Spleen (tissue), 11 donors: ENCODE measurements around the gene LRRC15. TPM values are rescaled to one million over a fixed set of nuclear protein-coding genes. Genes with fewer than 3 reads are reported as not detected.
A peak's percentile ranks its signal among the peaks of the same experiment; 100 is the strongest.

Experiments
- DNase-seq: peaks from one replicate; pipeline ENCODE4 v3.0.0-alpha.2; 2020
- H3K27ac ChIP-seq, 8 donors: fragments of 200-600 bp; sonication (generic) in 7 of 8; 1 replicate in 4 of 8; 2 replicates in 4 of 8; pipeline versions ENCODE4 v1.5.0 to v1.8.0; 2016 to 2021; ENCODE audit warnings: inconsistent platforms in 4 of 8, mild to moderate bottlenecking in 4 of 8, moderate library complexity in 1 of 8
- H3K27me3 ChIP-seq, 7 donors: fragments of 200-600 bp; sonication (generic) in 6 of 7; replicated peaks in 1 of 7; 1 replicate in 4 of 7; 2 replicates in 3 of 7; pipeline versions ENCODE4 v1.5.0 to v1.8.0; 2016 to 2021; ENCODE audit warnings: inconsistent platforms in 3 of 7, mild to moderate bottlenecking in 1 of 7
- H3K36me3 ChIP-seq, 6 donors: fragments of 200-600 bp; sonication (generic) in 5 of 6; 1 replicate in 4 of 6; 2 replicates in 2 of 6; pipeline versions ENCODE4 v1.5.0 to v1.8.0; 2016 to 2021; ENCODE audit warnings: inconsistent platforms in 2 of 6
- H3K4me1 ChIP-seq, 6 donors: fragments of 200-600 bp; sonication (generic) in 5 of 6; 1 replicate in 3 of 6; 2 replicates in 3 of 6; pipeline versions ENCODE4 v1.5.0 to v1.8.0; 2016 to 2021; ENCODE audit warnings: inconsistent platforms in 3 of 6
- H3K4me3 ChIP-seq, 8 donors: fragments of 200-600 bp; sonication (generic) in 7 of 8; 1 replicate in 4 of 8; 2 replicates in 4 of 8; pipeline versions ENCODE4 v1.5.0 to v1.8.0; 2016 to 2021; ENCODE audit warnings: inconsistent platforms in 4 of 8, mild to moderate bottlenecking in 4 of 8, moderate library complexity in 2 of 8
- H3K9me3 ChIP-seq, 8 donors: fragments of 200-600 bp; sonication (generic) in 7 of 8; 1 replicate in 4 of 8; 2 replicates in 4 of 8; pipeline versions ENCODE4 v1.5.0 to v1.8.0; 2016 to 2021; ENCODE audit warnings: inconsistent platforms in 4 of 8
- CTCF ChIP-seq, 11 experiments: fragments of 200-600 bp in 7 of 11; fragments of 450-650 bp in 4 of 11; sonication (generic) in 4 of 11; IDR thresholded peaks in 8 of 11; conservative IDR thresholded peaks in 3 of 11; 1 replicate in 7 of 11; 2 replicates in 4 of 11; pipeline versions ENCODE4 v1.4.0 to v1.8.0; 2016 to 2021; ENCODE audit warnings: antibody characterized with exemption in 11 of 11, inconsistent platforms in 4 of 11, mild to moderate bottlenecking in 1 of 11
- POLR2A ChIP-seq, 3 donors: fragments of 450-650 bp; IDR thresholded peaks; one replicate each; pipeline ENCODE4 v1.5.1; 2017; ENCODE audit warnings: antibody characterized with exemption in 3 of 3, mild to moderate bottlenecking in 1 of 3
- POLR2AphosphoS5 ChIP-seq, 3 donors: sonication (generic); formaldehyde crosslinking; IDR thresholded peaks; one replicate each; pipeline ENCODE4 v1.5.1; 2017; ENCODE audit warnings: antibody characterized with exemption in 3 of 3
- WGBS, 5 donors: extraction: QIAGEN DNeasy Blood & Tissue Kit in 3 of 5; methylation state at CpG; one replicate each; pipeline versions ENCODE4 v1.1.5 to v1.1.7; 2013 to 2018; 5-methylcytosine and 5-hydroxymethylcytosine counted together
- intact Hi-C: fragments of 100-400 bp; cut with DNase I; formaldehyde crosslinking; loops from one replicate; pipeline ENCODE4 v1.15.0; 2023; ENCODE audit warnings: low total_unique reads
- polyA plus RNA-seq, 3 donors: library from polyadenylated mRNA; stranded (reverse); fragments of 200-250 nt; gene quantifications; one replicate each; pipeline ENCODE4 v1.2.1, GENCODE V29; 2013
- total RNA-seq, 7 donors: library from RNA; depleted of rRNA in 3 of 7; stranded (reverse); fragments of >200 nt in 3 of 7; fragmentation: NEBNext Ultra II Directional in 4 of 7; extraction: Animal tissue kit (Norgen Biotek cat#: 25700) in 4 of 7; gene quantifications; one replicate each; pipeline versions ENCODE4 v1.1.0 to v1.2.1, GENCODE V29; 2016 to 2021
- donor health status: healthy with polysubstance abuse.
- donor health status: DM: no; HTN: no; CAD: no; lungs with moderate emphysema.
- donor health status: DM: no; HTN: no; CAD: no.
- donor health status: Bipolar disorder and iron deficiency.
- donor health status: healthy.
- donor health status: DM: no; HTN: no; CAD: no.
- donor health status: DM: yes; HTN: yes; CAD: no.

The LRRC15 gene
- total and polyA plus RNA-seq, 10 donors = 0.09 to 1.1 (median 0.35) TPM; not detected in 1

- DNase-seq = peak; percentile 74
- 72 to 85% (median 78%) methylated on average over 14 to 15 of the region's 15 CpGs for WGBS, 5 donors
- Histone ChIP-seq H3K27me3 (peaks cover 0 to 75% (median 14%) of the 10 kb centered on the region in 7 donors), H3K4me1 (peaks cover 6 to 50% (median 27%) of the 10 kb centered on the region in 6 donors), H3K36me3 (no peaks in the 10 kb centered on the region), H3K4me3 (no peak overlapping the region), H3K27ac (no peak overlapping the region), H3K9me3 (peaks cover 0 to 8% (median 6%) of the 10 kb centered on the region in 8 donors)
- no peak for TF ChIP-seq POLR2AphosphoS5 (IDR thresholded peaks at IDR 0.05)
- no peak for TF ChIP-seq POLR2A (IDR thresholded peaks at IDR 0.05)
- no peak for TF ChIP-seq CTCF (IDR thresholded peaks at IDR 0.05 in 8 of 11, conservative IDR thresholded peaks at IDR 0.05 in 3 of 11)
- intact Hi-C loops = loop anchor here (5.0 kb wide), 1 partner anchor 526 kb away; no protein-coding TSS in a partner anchor
These were observed 55.8 kb downstream of the LRRC15 start for GRCh38 chr3:194313560-194314387.

GRCh38 chr3:194312743-194313281 is 56.7 kb downstream of the LRRC15 start:
- TF ChIP-seq POLR2AphosphoS5 (IDR thresholded peaks at IDR 0.05) (no peak), CTCF (IDR thresholded peaks at IDR 0.05 in 8 of 11, conservative IDR thresholded peaks at IDR 0.05 in 3 of 11) (no peak), POLR2A (IDR thresholded peaks at IDR 0.05) (no peak)
- Histone ChIP-seq H3K9me3 (no peaks in the 10 kb centered on the region), H3K4me3 (no peak overlapping the region), H3K4me1 (peaks cover 15 to 59% (median 37%) of the 10 kb centered on the region in 6 donors), H3K27me3 (peaks cover 0 to 66% (median 12%) of the 10 kb centered on the region in 7 donors), H3K27ac (no peak overlapping the region), H3K36me3 (no peaks in the 10 kb centered on the region)
- intact Hi-C loops = loop anchor here (5.0 kb wide), 1 partner anchor 526 kb away; no protein-coding TSS in a partner anchor
- 26 to 48% (median 42%) methylated on average over 10 to 16 of the region's 16 CpGs for whole genome bisulfite sequencing, 5 donors
- peak; percentile 73 for DNase-seq

- H3K27ac ChIP-seq = no peak overlapping the region
- H3K9me3 ChIP-seq = no peaks in the 10 kb centered on the region
- H3K4me1 ChIP-seq = peaks cover 16 to 65% (median 42%) of the 10 kb centered on the region in 6 donors
- 66 to 79% (median 70%) methylated on average over 7 of the region's 7 CpGs for WGBS, 5 donors
- H3K27me3 ChIP-seq = peaks cover 0 to 66% (median 12%) of the 10 kb centered on the region in 7 donors
- TF ChIP-seq POLR2AphosphoS5 (IDR thresholded peaks at IDR 0.05) = no peak
- TF ChIP-seq CTCF (IDR thresholded peaks at IDR 0.05 in 8 of 11, conservative IDR thresholded peaks at IDR 0.05 in 3 of 11) = no peak
- TF ChIP-seq POLR2A (IDR thresholded peaks at IDR 0.05) = no peak
- intact Hi-C loops = loop anchor here (5.0 kb wide), 1 partner anchor 525 kb away; no protein-coding TSS in a partner anchor
- H3K36me3 ChIP-seq = no peaks in the 10 kb centered on the region
- DNase-seq = peak; percentile 53
- H3K4me3 ChIP-seq = no peak overlapping the region
These were observed 57.3 kb downstream of the LRRC15 start for GRCh38 chr3:194312186-194312742.
